GM21528 (cell line): Measurements from ENCODE around the gene TRAPPC4.
A peak's percentile ranks its signal among the peaks of the same experiment; 100 is the strongest.
"Not testable (repeated sequence)": the region's sequence is repeated elsewhere in the genome, so short reads cannot be mapped to it uniquely, and the experiment has no call there.

Experiments used
- ATAC-seq: cut with Tn5 transposase; IDR thresholded peaks from one replicate; pipeline ENCODE4 v1.9.1; 2021; ENCODE audit warnings: mild to moderate bottlenecking, moderate library complexity; ENCODE audit not compliant: unreplicated experiment, low FRiP score

The TRAPPC4 gene

DNA sequence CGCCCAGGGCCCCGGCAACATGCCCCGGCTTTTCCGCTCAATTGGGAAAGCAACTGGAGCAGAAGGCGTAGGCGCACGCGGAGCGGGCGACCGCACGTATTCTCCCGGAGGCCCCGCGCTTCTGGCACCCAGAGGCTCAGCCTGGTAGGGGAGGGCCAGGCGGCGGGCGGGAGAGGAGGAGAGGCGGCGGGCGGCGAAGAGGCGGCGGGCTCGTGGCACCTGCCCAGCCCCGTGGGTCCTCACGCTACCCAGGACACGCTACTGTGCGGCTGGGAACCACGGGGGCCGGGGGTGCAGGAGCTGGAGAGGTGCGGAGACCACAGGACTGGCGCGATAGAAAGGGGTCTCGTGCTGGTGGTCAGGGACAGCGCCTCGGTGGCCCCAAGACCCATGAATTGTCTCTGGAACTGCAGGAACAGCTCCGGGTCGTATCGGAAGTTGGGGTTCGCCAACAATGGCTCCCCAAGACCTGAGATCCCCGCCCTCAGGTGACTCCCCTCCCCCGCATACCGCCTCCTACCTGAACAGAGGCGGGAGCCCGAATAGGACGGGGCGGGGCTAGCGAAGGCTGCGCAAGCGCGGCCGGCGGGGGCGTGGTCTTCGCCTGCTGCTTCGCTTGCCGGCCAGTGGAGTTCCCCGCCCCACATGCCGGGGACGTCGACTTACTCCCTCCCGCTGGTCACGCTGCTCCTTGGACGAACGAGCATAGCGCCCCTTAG is 11.9 kb downstream of the TRAPPC4 start, which contains the start of gene SLC37A4:
TSS of gene SLC37A4 (minus strand) at position 549 of the 719 bp plus-strand sequence.
- peak; percentile 73 for ATAC-seq

DNA sequence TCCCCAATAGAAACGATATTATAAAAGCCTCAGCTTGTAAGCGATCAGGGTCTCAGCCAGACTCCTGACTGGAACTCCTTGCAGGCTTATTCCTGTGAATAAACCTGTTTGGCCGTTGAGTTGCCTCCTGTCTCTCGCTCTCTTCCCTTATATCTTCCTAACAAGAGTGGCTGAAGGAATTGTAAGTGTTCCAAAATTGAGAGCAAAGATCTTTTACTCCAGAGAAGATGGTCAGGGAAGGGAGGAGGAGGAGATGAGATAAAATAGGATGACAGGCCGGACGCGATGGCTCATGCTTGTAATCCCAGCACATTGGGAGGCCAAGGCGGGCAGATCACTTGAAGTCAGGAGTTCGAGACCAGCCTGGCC is 13.3 kb downstream of the TRAPPC4 start:
- ATAC-seq = no peak

DNA sequence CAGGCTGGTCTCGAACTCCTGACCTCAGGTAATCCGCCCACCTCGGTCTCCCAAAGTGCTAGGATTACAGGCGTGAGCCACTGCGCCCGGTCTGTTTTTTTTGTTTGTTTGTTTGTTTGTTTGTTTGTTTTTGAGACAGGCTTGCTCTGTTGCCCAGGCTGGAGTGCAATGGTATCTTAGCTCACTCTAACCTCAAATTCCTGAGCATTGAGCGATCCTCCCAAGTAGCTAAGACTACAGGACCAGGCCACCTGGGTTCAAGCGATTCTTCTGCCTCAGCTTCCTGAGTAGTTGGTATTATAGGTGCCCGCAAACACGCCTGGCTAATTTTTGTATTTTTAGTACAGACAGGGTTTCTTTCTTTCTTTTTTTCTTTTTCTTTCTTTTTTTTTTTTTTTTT is 14.9 kb downstream of the TRAPPC4 start:
- ATAC-seq = not testable (repeated sequence)

DNA sequence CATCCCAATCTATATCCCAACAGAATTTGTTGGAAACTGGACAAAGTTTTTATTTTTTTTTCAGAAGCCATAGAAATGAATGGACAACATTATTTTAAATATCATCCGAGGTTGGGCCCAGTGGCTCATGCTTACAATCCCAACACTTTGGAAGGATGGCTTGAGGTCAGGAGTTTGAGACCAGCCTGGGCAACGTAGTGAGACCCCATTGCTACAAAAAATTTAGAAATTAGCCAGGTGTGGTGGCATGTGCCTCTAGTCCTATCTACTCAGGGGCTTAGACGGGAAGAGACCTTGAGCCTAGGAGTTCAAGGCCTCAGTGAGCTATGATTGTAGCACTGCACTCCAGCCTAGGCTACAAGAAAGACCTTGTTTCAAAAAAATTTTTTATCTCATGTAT is 16.2 kb downstream of the TRAPPC4 start:
- ATAC-seq = no peak

DNA sequence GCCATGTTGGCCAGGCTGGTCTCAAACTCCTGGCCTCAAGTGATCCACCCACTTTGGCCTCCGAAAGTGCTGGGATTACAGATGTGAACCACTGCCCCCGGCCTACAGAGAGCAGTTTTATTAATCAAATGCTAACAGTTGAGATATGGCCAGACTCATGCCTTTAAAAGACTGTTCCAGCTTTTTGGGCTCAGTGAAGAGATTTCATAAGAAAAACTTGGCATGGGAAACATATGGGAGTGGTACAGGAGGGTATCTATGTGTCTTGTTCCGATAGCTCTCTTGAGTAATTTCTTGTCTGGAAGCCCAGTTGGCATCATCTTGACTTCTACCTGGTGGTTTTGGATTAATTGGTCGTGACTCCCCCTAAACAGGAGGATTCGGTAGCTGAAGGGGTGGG is 20.3 kb downstream of the TRAPPC4 start:
- ATAC-seq = no peak

DNA sequence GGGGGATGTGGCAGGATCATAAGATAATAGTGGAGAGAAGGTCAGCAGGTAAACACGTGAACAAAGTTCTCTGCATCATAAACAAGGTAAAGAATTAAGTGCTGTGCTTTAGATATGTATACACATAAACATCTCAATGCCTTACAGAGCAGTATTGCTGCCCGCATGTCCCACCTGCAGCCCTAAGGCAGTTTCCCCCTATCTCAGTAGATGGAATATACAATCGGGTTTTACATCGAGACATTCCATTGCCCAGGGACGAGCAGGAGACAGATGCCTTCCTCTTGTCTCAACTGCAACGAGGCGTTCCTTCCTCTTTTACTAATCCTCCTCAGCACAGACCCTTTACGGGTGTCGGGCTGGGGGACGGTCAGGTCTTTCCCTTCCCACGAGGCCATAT is 20.9 kb downstream of the TRAPPC4 start:
- not testable (repeated sequence) for ATAC-seq

DNA sequence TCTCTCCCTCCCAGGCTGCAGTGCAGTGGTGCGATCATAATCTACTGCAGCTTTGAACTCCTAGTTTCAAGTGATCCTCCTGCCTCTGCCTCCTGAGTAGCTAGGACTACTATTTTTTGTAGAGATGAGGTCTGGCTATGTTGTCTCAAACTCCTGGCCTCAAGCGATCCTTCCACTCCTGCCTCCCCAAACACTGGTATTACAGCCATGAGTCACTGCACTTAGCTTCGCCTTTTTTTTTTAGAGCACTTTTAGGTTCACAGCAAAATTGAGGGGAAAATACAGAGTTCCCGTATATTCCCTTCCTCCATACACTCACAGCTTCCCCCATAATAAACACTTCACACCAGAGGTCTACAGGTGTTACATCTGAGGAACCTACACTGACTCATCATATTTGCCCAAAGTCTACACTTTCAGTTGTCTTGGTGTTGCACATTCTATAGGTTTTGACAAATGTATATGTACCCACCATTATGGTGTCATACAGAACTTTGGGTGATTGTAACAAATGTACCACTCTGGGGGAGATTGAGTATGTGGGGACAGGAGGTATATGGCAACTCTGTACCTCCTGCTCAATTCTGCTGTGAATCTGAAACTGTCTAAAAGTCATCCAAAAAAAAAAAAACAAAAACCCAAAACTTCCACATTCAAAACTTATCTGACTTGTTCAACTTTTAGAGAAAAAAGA is 23.4 kb downstream of the TRAPPC4 start:
- ATAC-seq = no peak

DNA sequence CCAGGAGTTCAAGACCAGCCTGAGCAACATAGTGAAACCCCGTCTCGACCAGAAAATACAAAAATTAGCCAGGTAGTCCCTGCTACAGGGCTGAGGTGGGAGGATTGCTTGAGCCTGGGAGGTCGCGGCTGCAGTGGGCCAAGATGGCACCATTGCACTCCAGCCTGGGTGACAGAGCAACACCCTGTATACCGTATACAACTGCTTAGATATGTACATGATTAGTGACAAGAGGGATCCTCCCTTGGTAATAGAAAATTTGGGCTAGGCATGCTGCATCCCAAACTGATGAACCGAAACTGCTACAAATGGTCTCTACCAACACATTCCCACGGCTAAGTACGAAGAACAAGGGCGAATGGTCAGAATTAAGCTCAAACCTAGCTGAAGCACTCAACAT is 24.4 kb downstream of the TRAPPC4 start:
- no peak for ATAC-seq

DNA sequence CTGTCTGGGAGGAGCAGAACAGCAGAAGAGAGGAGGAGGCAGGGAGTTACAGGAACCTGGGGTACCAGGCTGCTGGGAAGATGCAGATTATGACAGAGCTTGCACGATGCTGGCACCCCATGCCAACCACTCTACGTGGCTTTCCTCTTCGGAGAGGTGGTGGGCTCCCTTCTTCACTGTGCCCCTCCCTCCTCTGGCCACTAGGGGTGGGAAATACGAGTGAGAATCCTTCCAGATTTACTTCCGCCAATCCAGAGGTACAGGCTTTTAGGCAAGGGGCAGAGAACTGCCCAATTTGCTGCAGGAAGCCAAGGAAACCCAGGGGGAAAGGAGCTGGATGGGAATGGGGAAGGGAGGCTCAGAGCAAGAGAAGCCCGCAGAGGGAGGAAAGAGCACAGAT is 26.1 kb downstream of the TRAPPC4 start:
- no peak for ATAC-seq

DNA sequence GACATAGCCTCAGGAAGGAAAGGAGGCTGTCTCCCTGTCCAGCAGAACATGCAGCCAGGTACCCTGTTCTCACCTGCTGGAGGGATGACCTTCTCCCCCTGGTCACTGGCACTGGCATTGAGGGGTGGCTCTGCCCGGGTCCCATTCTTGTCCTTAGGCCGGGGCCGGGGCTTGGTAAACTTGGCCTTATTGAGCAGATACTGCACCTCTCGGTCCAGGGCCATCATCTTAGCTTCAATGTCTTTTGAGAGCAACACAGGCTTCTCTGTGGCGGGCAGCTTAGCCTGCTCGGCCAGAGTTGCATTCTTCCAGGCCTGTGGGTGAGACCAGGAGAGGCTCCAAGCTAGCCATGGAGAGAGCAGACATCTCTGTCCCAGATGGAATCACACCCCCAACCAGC is 27.9 kb downstream of the TRAPPC4 start:
- no peak for ATAC-seq

DNA sequence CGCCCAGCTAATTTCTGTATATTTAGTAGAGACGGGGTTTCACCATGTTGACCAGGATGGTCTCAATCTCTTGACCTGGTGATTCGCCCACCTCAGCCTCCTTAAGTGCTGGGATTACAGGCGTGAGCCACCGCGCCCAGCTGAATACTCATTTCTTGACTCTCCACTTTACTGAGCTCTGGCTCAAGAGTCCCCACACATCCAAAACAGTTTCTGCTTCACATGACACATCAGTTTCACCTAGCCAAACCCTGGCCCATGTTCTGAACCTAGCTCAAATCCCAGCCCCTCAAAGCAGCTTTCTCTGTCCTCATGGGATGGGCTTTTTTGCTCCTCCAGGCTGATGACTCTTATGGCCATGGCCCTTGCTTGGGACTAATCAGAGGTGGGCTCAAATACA is 28.6 kb downstream of the TRAPPC4 start:
- ATAC-seq = no peak

DNA sequence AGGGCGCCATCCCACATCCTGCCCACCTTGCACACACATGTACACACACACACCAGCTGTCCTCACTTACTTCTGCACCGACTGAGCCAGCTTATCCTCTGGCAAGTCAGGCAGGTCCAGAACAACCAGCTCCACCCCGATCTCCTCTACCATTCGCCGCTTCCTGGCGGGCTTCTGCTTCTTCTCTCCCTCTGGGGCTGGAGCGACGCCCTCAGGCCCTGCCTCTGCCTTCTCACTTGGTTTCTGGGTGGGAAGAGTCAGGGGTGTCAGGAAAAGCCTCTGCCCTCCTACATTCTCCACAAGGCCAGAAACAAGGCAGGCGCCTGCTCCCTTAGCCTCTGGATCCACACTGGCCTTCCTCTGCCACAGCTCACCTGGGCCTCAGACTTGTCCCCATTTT is 30.1 kb downstream of the TRAPPC4 start:
- no peak for ATAC-seq

DNA sequence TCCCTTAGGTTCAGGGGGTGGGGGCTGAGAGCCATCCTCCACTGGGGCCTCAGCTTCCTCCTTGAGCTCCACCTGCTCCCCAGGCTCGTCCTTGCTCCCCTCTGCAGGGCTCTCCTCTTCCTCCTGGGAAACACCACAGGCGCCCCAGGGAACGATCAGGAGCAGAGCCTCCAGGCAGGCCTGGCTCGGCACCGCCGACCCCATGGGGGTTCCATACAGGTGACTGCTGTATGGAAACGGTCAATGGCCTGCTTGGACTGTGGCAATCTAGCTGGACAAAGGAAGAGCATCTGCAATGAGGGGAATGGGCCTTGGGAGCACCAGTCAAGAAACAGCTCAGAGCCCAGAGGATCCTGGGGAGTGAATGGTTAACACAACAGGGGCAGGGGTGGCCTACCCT is 30.5 kb downstream of the TRAPPC4 start:
- ATAC-seq = no peak

DNA sequence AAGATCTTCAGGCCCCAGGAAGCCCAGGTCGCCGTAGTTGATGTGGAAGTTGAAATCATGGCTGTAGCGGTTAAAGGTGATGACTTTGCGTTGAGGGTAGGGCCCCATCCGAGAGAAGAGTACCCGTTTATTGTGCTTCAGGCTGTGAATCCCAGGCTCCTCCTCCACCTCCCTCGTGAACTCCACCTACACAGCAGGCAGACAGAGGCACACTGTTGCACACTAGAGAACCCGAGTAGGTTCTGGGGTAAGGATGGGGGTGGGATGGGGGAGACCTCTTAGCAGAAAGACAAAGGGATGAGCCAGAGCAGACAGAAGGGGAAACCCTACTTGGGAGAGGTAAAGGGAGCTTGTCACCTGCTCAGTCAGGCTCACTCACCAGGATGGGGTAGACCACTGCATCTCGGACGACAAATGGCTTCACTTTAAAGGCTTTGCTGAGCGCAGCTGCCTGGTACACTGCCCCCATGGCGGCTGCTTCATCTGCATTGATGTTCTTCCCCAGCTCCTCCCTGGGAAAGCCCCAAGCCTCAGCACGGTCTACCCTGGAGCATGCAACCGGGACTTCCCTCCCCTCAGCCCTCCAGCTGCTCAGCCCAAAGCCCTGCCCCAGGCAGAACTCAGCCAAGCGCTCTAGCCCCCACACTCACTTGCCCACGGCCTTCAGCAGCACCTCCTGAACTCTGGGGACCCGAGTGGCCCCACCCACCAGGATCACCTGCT is 33.0 kb downstream of the TRAPPC4 start:
- ATAC-seq = no peak

DNA sequence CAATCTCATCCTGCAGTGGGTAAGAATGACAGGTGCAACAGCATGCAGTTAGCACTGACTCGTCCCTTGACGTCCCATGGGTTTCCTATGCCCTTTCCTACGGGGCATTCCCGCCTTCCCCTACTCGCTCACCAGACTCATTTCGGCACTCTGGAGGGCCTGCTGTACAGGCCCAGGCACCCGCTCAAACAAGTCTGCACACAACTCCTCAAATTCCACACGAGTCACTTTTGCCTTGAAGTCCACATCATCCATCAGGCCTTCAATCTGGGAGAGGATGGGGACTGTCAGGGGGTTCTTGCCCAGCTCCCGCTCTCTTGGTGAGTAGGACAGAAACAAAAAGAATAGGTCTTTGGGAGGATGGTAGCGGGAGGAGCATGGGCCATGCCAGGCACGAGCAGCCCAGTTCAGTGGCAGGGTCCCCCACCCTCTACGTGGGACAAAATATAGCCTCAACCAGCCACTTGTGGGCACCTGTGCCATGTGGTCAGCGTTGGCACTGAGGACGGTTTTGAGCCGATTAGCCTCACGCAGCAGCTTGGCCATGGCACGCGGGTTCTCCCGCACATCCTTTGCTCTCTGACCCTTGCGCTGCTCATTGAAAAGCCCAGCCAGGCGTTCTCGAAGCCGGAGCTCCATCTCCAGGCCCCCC is 33.7 kb downstream of the TRAPPC4 start:
- no peak for ATAC-seq

DNA sequence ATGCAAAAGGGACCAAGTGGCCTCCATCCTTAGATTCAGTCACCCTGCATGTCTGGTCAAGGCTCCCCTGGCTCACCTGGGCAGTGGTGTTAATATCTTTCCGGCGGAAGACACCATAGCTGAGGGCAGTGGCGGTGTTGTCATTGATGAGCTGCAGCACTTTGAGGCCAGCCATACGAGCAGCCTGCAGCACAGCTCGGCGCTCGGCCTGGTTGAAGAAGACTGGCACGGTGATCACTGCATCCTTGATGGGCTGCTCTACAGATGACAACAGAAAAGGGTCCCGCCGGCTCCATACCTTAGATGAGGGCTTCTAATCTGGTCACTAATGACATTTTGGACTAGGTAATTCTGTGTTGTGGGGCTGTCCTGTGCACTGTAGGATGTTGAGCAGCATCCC is 35.9 kb downstream of the TRAPPC4 start:
- ATAC-seq = no peak

DNA sequence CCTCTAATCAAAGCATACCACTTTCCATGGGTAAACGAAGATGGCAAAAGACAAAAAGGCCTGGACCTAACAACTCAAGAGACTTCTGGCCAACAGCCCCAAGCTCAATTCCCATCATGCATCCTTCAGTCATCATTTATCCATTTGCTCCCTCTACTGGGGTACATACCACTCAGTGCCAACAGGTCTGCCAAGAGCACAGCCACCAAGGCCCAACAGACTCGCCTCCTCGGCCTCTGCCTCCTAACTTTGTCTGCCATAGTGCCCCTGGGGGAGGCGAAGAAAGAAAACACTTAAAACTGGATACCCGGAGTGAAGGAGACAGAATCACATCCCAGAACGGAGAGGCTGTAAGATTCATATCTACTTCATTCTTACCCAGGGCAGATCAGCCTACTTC is 37.3 kb downstream of the TRAPPC4 start:
- no peak for ATAC-seq

DNA sequence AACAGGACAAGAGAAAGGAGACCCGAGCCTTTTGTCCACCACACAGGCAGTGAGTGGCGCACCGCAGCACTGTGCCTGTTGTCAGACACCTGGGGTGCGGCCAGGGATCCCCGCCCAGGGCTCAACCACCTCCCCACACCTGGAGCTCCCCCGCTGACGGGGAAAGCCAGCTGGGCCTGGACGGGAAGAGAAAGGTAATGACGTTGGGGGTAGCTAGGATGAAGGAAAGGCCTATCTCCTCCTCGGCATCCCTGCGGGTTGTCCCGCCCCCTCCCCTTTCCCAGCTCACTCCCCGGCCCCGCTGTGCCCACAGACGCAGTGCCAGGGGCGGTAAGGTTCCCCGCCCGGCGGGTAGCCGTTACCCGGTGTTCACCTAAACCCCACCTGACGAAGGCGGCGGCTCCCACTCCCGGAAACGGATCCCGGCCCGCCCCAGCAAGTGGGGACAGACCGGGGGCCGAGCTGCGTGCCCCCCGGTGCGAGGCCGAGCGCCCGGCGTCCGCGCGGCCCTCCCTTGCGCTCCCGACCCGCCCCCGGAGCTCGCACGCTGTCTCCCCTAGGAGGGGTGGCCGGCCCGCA is 37.9 kb downstream of the TRAPPC4 start:
- ATAC-seq = peak; percentile 25

DNA sequence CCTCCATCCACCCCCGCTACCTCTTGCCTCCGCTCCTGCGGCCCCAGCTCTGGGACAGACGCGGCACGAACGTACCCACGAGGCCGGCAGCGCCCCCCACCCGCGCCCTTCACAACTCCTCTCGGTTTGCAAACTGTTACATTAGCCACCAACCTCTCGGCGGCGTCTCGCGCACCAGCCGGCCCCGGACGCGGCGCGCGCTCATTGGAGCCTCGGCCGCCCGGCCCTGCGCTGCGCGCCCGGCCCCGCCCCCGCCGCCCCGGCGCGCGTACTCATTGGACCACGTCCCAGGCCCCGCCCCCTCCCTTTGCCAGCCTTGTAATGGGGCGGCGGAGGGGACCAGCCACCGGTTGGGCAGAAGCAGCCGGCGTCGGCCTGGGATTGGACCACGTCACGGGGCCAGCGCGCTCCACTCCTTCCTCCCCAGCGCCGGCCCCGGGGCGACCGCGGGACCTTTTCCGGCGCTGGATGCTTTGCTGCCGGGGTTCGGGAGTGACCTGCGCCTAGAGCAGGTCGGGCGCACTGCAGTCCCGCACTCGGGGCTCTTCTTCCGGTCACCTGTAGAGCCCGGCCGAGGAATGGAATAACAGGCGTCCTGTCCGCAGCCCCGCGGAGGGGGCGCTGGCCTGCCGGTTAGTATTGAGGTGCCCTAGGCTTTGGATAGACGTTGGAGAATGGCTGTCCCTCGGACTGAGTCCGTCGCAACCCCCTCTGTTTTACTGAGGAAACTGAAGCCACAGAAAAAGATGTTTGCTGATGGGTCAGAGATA is 38.6 kb downstream of the TRAPPC4 start, which contains the start of gene HYOU1:
TSS of gene HYOU1 (minus strand) at position 206 of the 770 bp plus-strand sequence. CDS start 1,045 bp downstream, outside the sequence.
- peak; percentile 90 for ATAC-seq

DNA sequence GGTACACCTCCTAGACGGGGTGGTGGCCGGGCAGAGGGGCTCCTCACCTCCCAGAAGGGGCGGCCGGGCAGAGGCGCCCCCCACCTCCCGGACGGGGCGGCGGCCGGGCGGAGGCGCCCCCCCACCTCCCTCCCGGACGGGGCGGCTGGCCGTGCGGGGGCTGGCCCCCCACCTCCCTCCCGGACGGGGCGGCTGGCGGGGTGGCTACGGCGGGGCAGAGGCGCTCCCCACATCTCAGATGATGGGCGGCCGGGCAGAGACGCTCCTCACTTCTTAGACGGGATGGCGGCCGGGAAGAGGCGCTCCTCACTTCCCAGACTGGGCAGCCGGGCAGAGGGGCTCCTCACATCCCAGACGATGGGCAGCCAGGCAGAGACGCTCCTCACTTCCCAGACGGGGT is 40.6 kb downstream of the TRAPPC4 start:
- not testable (repeated sequence) for ATAC-seq
